ENCODE measurements around the gene KCNJ9.
"Not testable (repeated sequence)": the region's sequence is repeated elsewhere in the genome, so short reads cannot be mapped to it uniquely, and the experiment has no call there.

The KCNJ9 gene

GRCh38 chr1:160124705-160125478, 43.6 kb downstream of the KCNJ9 start:
- no peaks in the 10 kb centered on the region for H3K9me2 ChIP-seq (replicated peaks; ENCODE audit: low read depth, low read length)
- no peak for TF ChIP-seq EZH2phosphoT487 (IDR thresholded peaks at IDR 0.05; ENCODE audit: borderline replicate concordance)
- TF ChIP-seq, protein P1, sequence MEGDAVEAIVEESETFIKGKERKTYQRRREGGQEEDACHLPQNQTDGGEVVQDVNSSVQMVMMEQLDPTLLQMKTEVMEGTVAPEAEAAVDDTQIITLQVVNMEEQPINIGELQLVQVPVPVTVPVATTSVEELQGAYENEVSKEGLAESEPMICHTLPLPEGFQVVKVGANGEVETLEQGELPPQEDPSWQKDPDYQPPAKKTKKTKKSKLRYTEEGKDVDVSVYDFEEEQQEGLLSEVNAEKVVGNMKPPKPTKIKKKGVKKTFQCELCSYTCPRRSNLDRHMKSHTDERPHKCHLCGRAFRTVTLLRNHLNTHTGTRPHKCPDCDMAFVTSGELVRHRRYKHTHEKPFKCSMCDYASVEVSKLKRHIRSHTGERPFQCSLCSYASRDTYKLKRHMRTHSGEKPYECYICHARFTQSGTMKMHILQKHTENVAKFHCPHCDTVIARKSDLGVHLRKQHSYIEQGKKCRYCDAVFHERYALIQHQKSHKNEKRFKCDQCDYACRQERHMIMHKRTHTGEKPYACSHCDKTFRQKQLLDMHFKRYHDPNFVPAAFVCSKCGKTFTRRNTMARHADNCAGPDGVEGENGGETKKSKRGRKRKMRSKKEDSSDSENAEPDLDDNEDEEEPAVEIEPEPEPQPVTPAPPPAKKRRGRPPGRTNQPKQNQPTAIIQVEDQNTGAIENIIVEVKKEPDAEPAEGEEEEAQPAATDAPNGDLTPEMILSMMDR (conservative IDR thresholded peaks at IDR 0.05; ENCODE audit: low read length), result no peak
- no peaks in the 10 kb centered on the region for H3K9me3 ChIP-seq (ENCODE audit: insufficient read depth, low read depth, low read length)
- H3K9ac ChIP-seq (ENCODE audit: low read depth, low read length, poor library complexity, severe bottlenecking), result no peak overlapping the region
- H4K20me1 ChIP-seq (ENCODE audit: insufficient read depth, low read length, poor library complexity, severe bottlenecking), result no peaks in the 10 kb centered on the region
- no peaks in the 10 kb centered on the region for H3K4me1 ChIP-seq (ENCODE audit: insufficient read depth, low read length, poor library complexity, severe bottlenecking)
- no peak overlapping the region for H2AFZ ChIP-seq (ENCODE audit: low read length)
- H3K27me3 ChIP-seq (ENCODE audit: insufficient read depth, low read length, poor library complexity, severe bottlenecking), result no peaks in the 10 kb centered on the region
- no peak overlapping the region for H3K4me3 ChIP-seq (ENCODE audit: low read length, poor library complexity, severe bottlenecking)
- no peak overlapping the region for H3K4me2 ChIP-seq (ENCODE audit: low read depth, low read length, poor library complexity, severe bottlenecking)
- H3K36me3 ChIP-seq (ENCODE audit: insufficient read depth, low read length), result no peaks in the 10 kb centered on the region
- no peaks in the 10 kb centered on the region for H3F3A ChIP-seq (ENCODE audit: low read depth)
- no peaks in the 10 kb centered on the region for H3K79me2 ChIP-seq (ENCODE audit: insufficient read depth, low read length)

DNA sequence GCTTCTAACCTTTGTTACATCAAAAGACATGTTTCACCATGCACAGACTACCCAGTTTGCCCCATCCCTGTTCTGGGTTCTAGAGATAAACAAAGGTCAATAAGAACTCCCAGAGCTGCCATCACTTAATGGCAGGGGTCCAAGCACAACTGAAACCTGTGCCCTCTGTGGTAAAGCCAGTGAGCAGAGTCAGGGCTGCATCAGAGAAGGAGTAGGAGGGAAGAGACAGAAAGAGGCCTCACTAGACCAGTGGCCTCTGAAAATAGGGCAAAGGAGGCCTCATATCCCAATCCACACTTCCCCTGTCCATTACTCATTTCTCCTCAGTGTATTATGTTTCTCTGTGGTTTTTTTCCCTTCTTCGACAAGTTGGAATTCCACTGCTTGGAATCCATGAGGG, 44.4 kb downstream of the KCNJ9 start:
- Histone ChIP-seq H3K4me1 (ENCODE audit: insufficient read depth, low read length, poor library complexity, severe bottlenecking) (no peaks in the 10 kb centered on the region), H3K4me3 (ENCODE audit: low read length, poor library complexity, severe bottlenecking) (no peak overlapping the region), H3K4me2 (ENCODE audit: low read depth, low read length, poor library complexity, severe bottlenecking) (no peak overlapping the region), H3K9me3 (ENCODE audit: insufficient read depth, low read depth, low read length) (no peaks in the 10 kb centered on the region), H2AFZ (ENCODE audit: low read length) (no peak overlapping the region), H3K9me2 (replicated peaks; ENCODE audit: low read depth, low read length) (no peaks in the 10 kb centered on the region), H3F3A (ENCODE audit: low read depth) (no peaks in the 10 kb centered on the region), H3K27me3 (ENCODE audit: insufficient read depth, low read length, poor library complexity, severe bottlenecking) (no peaks in the 10 kb centered on the region), H3K79me2 (ENCODE audit: insufficient read depth, low read length) (no peaks in the 10 kb centered on the region), H4K20me1 (ENCODE audit: insufficient read depth, low read length, poor library complexity, severe bottlenecking) (no peaks in the 10 kb centered on the region), H3K36me3 (ENCODE audit: insufficient read depth, low read length) (no peaks in the 10 kb centered on the region), H3K9ac (ENCODE audit: low read depth, low read length, poor library complexity, severe bottlenecking) (no peak overlapping the region)
- TF ChIP-seq, protein P1 (conservative IDR thresholded peaks at IDR 0.05; ENCODE audit: low read length), result no peak
- TF ChIP-seq EZH2phosphoT487 (IDR thresholded peaks at IDR 0.05; ENCODE audit: borderline replicate concordance), result no peak

- H3K9me2 ChIP-seq (replicated peaks; ENCODE audit: low read depth, low read length); H3K36me3 ChIP-seq (ENCODE audit: insufficient read depth, low read length); H3F3A ChIP-seq (ENCODE audit: low read depth); H3K9ac ChIP-seq (ENCODE audit: low read depth, low read length, poor library complexity, severe bottlenecking); H2AFZ ChIP-seq (ENCODE audit: low read length); H3K79me2 ChIP-seq (ENCODE audit: insufficient read depth, low read length); H3K4me1 ChIP-seq (ENCODE audit: insufficient read depth, low read length, poor library complexity, severe bottlenecking); H3K9me3 ChIP-seq (ENCODE audit: insufficient read depth, low read depth, low read length); H3K4me3 ChIP-seq (ENCODE audit: low read length, poor library complexity, severe bottlenecking); H3K27me3 ChIP-seq (ENCODE audit: insufficient read depth, low read length, poor library complexity, severe bottlenecking); H3K4me2 ChIP-seq (ENCODE audit: low read depth, low read length, poor library complexity, severe bottlenecking); H4K20me1 ChIP-seq (ENCODE audit: insufficient read depth, low read length, poor library complexity, severe bottlenecking): not testable (repeated sequence)
These were observed 45.0 kb downstream of the KCNJ9 start for GRCh38 chr1:160126342-160126741.

DNA sequence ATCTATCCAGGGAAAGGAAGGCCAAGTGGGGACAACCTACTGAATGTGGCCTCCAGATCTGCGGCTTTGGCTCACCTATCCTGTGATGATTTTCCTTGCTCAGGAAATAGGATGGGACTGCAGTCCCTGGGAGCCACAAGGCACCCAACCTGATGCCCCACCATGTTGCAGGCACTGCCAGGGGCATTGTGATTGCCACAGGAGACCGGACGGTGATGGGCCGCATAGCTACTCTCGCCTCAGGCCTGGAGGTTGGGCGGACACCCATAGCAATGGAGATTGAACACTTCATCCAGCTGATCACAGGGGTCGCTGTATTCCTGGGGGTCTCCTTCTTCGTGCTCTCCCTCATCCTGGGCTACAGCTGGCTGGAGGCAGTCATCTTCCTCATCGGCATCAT, 46.0 kb downstream of the KCNJ9 start:
- Histone ChIP-seq H3K36me3 (ENCODE audit: insufficient read depth, low read length) (no peaks in the 10 kb centered on the region), H2AFZ (ENCODE audit: low read length) (no peak overlapping the region), H3K4me2 (ENCODE audit: low read depth, low read length, poor library complexity, severe bottlenecking) (no peak overlapping the region), H4K20me1 (ENCODE audit: insufficient read depth, low read length, poor library complexity, severe bottlenecking) (no peaks in the 10 kb centered on the region), H3K4me3 (ENCODE audit: low read length, poor library complexity, severe bottlenecking) (no peak overlapping the region), H3K4me1 (ENCODE audit: insufficient read depth, low read length, poor library complexity, severe bottlenecking) (no peaks in the 10 kb centered on the region), H3F3A (ENCODE audit: low read depth) (no peaks in the 10 kb centered on the region), H3K9me3 (ENCODE audit: insufficient read depth, low read depth, low read length) (no peaks in the 10 kb centered on the region), H3K9me2 (replicated peaks; ENCODE audit: low read depth, low read length) (no peaks in the 10 kb centered on the region), H3K79me2 (ENCODE audit: insufficient read depth, low read length) (no peaks in the 10 kb centered on the region), H3K9ac (ENCODE audit: low read depth, low read length, poor library complexity, severe bottlenecking) (no peak overlapping the region), H3K27me3 (ENCODE audit: insufficient read depth, low read length, poor library complexity, severe bottlenecking) (no peaks in the 10 kb centered on the region)
- TF ChIP-seq, protein P1 (conservative IDR thresholded peaks at IDR 0.05; ENCODE audit: low read length), result no peak
- no peak for TF ChIP-seq EZH2phosphoT487 (IDR thresholded peaks at IDR 0.05; ENCODE audit: borderline replicate concordance)
